NCI-H1694 treated with DMSO at 0.1 percent for 48 hours (cell line): ENCODE measurements around the gene LYSET.
"Not testable (repeated sequence)": the region's sequence is repeated elsewhere in the genome, so short reads cannot be mapped to it uniquely, and the experiment has no call there.

Experiments used
- DNase-seq: peaks from one replicate; lab custom pipeline; 2025; lab: John Stamatoyannopoulos, UW

LYSET gene

DNA sequence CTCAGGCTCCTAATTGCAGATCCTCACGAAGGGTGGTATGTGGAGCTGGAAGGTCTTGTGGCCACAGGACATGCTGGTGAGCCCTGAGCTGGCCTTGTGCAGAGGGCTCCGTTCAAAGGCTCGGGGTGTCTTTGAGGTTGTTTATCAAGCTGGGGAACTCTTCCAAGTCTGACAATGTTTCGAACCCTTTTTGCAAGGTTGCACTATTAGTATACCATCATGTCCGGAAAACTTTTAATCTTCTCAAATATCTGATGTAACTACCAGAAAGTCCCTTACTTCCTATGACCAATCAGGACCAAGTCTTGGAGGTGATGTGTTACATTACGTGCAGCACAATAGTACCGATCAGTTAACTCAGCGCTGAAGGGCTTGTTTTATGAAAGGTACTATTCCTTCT lies 43.4 kb downstream of the LYSET start:
- DNase-seq: no peak

DNA sequence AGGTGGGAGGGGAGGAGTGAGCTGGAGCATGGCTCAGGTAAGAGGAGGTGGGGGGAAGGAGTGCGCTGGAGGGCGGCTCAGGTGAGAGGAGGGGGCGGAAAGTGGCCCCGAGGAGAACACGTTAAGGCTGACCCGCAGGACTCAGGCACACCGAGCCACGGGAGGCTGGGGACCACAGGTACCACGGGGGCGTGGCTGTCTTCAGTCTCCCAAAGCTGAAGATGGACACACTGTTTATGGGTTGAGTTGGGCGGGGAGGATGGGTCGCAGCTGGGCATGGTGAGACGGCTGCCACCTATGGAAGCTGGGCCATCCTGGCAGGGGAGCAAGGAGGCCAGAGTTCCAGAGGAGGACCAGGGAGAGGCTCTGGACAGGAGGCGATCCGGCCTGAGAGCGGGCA lies 45.4 kb downstream of the LYSET start:
- DNase-seq: no peak

DNA sequence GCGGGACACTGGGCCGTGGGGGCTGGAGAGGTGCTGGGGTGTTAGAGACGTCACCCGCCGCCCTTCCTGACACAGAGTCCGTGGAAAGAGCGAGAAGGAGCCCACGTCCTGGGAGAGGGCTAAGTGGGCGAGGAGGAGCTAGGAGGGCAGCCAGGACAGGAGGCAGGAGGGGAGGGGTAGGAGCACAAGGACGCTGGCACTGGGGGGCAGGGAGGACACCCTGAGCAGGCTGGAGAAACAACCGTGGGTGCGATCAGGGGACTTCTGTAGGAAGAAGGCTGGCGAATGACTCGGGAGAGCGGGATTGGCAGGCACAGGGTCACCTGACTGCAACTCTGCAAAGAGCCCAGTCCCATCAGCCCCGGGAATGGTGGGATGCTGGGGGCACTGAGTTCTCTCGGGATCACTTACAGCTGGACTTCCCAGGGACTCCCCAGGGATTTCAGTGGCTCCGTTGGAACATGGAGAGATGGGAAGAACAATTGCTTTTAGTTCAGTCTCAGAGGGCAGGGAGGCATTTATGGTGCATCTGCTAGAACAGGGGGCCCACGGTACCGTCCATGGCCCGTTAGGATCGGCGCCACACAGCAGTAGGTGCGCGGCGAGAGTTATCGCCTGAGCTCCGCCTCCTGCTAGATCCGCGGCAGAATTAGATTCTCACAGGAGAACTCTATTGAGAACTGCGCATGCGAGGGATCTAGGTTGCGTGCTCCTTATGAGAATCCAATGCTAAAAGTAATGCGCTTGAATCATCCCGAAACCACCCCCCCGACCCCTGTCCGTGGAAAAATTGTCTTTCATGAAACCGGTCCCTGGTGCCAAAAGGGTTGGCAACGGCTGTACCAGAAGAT lies 46.2 kb downstream of the LYSET start:
- peak; percentile 67 for DNase-seq

DNA sequence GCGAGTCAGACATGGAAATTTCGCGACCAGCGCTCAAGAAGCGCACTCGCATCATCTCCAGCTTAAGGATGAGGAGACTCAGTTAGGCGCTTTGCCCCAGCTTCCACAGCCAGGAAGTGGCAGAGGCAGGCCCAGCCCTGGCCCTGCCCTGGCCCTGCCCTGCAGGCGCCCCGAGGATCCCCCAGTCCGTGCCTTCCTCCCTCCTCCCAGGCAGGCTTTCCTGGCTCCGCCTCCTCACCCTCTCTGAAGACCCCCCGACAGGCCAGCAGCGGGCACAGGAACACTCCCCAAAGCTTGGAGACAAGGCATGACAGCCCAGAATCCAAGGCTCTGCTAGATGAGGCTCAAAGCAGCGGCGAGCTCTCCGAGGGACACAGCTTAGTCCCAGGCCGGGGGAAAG lies 47.0 kb downstream of the LYSET start:
- no peak for DNase-seq

DNA sequence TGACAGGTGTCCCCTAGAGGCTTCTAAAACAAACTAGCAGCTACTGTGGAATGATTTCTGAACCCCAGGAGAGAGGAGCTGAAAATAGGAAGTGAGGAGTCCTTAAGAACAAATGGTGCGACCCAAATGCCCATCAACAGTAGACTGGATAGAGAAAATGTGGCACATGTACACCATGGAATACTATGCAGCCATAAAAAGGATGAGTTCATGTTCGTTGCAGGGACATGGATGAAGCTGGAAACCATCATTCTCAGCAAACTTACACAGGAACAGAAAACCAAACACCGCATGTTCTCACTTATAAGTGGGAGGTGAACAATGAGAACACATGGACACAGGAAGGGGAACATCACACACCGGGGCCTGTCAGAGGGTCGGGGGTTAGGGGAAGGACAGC lies 48.0 kb downstream of the LYSET start:
- not testable (repeated sequence) for DNase-seq

DNA sequence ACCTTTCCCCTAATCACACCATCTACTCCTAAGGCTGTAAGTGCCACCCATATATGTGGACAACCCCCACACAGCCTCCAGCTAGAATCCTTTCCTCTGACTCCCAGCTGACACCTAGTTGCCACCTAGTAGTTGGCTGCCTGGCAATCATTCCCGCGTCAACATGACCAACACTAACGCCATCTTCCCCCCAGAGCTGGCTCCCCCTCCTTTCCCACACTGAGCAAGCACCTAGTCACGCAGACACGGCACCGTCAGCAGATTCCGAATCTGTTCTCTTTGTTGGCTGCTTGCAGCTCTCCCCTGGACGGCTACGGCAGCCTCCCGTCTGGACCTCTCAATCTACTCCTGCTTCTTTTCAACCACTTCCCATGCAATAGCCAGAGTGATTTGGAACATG lies 49.7 kb downstream of the LYSET start:
- DNase-seq: no peak
